Hindlimb muscle (tissue), 1 donor: Measurements from ENCODE around the gene TEX22. TPM values are rescaled to one million over a fixed set of nuclear protein-coding genes. Genes with fewer than 3 reads are reported as not detected.
A peak's percentile ranks its signal among the peaks of the same experiment; 100 is the strongest.

Experiments used
- DNase-seq: peaks from one replicate; pipeline ENCODE4 v3.0.0-alpha.2; 2013
- polyA plus RNA-seq: library from polyadenylated mRNA; unstranded; fragments of 120-200 nt; gene quantifications from one replicate; pipeline ENCODE4 v1.2.1, GENCODE V29; 2013; ENCODE audit not compliant: insufficient read length

The TEX22 gene
- polyA plus RNA-seq, 1 donor = 0.56 TPM

DNA sequence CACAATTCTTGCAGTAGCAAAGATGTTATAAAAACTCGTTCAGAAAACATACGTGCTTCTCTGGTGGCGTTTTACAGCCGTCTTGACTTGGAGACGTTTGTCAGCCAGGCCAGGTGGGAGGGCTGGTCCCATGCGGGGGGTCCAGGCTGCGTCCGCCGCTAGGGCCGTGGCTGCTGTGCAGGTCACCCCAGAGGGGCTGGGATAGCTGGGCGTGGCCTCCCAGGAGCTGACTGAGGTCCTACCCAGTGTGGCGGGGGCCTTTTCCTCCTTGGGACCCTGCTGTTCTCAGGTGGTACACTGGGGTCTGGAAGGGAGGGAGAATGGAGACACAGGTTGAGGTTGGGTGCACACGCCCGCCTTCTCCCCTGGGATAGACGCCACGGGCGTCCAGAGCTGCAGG lies 46.5 kb downstream of the TEX22 start:
- DNase-seq = no peak

DNA sequence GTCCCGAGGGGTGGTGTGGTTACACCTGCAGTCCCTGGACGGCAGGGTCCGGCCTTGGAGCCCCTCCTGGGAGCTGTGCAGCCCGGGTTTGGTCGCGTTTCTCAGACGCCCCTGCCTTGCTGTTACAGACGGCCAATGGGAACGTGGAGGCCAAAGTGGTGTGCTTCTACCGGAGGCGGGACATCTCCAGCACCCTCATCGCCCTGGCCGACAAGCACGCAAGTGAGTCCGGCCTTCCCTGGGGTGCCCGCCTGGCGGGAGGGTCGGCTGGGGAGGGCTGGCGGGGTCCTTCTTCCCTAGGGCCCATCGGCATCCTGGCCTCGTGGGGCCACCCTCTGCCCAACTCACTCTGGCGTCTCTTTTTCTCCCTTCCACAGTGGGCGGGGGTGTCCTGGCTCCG lies 47.0 kb downstream of the TEX22 start:
- no peak for DNase-seq

- DNase-seq = no peak
Observed at GRCh38 chr14:105445901-105446845, 47.8 kb downstream of the TEX22 start.

- no peak for DNase-seq
Observed at GRCh38 chr14:105446971-105447370, 48.6 kb downstream of the TEX22 start.

DNA sequence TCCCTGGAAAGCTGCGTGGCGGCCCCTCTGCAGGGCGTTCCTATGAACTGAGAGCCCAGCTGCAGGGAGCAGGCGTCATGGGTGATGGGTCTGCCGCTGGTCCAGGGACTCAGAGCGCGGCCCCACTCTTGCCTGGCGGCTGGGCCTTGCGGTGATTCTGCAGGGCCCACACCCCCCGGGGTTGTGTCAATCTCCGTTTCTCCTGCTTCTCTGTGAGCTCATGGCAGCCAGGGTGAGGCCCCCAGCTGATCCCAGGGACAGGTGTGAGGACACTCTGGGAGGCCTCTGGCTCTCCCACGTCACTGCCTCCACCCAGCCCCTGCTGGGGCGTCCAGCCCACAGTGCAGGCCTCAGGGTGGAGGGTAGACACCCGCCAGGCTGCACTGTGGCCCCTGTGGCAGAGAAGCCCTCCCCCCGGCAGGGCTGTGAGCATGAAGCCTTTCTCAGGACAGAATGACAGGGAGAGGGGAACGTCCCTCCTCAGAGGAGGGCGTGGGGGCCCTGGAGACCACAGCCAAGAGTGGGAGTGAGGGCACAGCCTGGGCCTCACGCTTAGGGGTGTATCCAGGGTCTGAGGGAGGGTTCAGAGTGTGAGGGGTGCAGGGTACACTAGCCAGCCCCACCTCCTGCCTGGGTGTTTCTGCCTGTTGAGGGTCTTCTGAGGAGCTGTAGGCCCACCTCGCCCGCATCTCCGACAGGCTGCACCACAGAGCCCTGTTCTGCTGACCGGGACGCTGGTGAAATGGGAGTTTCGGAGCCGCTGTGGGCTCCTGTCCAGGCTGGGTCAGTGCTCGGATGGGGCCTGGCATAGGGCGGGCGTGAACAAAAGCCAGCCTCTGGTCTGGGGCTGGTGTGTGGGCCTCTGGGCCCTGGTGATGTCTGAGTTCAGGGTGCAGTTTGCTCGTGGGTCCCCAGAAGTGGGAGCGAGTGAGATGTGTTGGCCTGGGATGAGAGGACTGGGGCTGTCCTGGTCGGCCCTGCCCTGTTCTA lies 49.6 kb downstream of the TEX22 start:
- no peak for DNase-seq

DNA sequence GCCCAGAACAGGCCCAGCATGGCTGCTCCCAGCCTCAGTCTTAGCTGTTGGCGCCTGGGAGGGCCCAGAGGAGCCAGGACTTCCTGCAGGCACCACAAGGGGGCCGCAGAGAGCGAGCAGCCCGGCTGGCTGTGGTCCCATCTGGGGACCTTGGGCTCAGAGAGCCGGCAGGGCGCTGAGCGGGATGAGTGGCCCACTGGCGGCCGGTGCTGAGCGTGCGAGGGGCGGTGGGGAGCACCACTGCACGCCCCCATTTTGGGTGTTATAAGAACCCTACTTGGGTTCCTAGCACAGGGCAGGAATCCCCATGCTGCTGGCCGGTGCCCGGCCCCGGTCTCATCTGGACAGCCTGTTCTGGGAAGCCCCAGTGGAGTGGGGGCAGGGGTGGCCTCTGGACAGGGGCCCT lies 50.4 kb downstream of the TEX22 start:
- peak; percentile 77 for DNase-seq

DNA sequence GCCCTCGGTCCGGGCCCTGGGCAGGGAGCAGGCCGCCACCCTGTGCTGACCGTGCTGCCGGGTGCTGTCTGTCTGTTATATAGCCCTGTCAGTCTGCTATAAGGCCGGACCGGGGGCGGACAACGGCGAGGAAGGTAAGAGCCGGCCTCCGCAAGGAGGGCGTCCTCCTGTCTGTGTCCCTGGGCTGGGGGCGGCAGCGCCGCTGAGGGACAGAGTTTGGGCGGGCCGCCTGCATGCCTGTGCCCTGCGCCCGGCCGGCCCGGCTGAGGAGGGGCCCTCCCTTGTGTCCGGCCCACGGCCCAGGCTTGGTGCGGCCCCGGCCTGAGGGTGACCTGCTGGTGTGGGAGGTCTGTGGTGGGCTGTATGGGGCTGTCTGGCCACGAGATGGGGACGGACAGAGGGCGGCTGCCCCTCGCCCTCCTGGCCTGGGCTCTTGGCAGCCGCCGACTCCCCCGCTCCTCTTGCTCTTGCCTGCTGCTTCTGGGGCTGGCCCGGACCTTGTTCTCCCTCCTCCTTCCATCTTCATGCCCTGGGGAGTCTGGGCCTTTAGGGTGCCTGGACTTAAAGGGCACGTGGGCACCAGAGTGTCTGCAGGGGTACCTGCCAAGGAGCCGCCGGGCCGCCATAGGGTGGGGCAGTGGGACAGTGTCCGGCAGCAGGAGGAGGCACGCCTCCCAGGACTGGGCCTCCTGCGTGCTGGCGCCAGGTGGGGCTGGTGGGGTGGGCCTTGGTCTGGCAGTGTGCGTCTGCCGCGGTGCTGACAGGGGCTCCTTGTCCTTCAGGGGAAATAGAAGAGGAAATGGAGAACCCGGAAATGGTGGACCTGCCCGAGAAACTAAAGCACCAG lies 51.2 kb downstream of the TEX22 start:
- DNase-seq = no peak

GRCh38 chr14:105450123-105450505 lies 51.8 kb downstream of the TEX22 start:
- DNase-seq = no peak

DNA sequence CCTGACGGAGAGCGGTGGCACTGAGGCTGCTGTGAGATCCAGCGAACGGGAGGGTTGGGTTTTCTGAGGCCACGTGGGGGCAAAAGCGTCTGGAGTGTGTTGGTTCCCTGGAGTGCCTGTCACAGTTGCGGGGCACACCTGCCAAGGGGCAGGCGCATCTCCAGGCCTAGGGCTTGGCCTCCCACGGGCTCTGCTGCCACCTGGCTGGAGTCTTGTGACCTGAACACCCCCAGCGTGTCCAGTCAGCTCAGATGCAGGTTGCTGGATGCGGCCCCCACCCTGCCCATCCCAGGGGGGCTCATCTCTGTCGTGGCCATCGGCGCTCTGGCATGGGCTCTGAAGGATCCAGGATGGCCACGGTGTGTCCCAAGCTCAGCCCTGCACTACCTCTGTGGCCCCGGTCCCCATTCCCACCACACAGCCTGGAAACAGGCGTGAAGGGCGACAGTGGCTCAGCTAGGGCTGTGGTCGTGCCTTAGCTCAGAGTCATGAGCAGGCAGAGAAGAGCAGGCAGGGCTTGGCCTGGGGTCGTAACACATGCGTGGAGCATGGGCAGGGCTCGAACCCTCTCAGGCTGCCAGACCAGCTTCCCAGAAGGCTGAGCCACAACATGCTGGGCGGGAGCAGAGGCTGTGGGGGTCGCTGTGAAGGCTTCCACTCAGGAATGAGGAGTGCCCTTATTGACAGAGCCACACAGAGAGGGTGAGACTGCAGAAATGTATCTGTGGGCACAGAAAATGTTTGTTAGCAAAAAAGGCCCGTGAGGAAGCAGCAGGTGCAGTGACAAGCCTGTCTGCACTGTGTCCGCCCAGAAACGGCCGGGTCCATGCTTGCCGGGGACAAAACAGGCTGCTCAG lies 52.8 kb downstream of the TEX22 start:
- no peak for DNase-seq

GRCh38 chr14:105452963-105453362 lies 54.6 kb downstream of the TEX22 start:
- DNase-seq = no peak

GRCh38 chr14:105453847-105454246 lies 55.5 kb downstream of the TEX22 start:
- DNase-seq = no peak

DNA sequence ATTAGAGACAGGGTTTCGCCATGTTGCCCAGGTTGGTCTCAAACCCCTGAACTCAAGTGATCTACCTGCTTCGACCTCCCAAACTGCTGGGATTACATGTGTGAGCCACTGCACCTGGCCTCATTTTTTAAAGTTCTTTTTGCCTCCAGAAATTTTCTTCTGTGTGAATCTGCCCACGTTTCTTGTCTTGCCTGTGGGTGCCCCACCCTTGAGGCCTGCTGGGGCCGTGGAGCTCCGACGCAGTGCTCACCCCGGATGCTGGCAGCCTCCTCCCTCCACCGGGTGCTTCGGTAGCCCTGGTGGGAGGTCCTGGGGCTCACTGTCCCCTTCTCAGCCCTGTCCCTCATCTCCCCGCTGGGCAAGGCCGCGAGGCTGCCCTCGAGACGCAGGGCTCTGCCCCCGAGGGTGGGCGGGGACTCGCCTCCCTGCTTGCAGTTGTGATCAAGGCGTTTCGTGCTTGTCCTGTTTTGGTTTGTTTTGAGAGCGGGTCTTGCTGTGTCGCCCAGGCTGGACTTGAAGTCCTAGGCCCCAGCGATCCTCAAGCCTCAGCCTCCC lies 56.8 kb downstream of the TEX22 start:
- DNase-seq = no peak

- DNase-seq = no peak
Observed at GRCh38 chr14:105455766-105456660, 57.7 kb downstream of the TEX22 start.

DNA sequence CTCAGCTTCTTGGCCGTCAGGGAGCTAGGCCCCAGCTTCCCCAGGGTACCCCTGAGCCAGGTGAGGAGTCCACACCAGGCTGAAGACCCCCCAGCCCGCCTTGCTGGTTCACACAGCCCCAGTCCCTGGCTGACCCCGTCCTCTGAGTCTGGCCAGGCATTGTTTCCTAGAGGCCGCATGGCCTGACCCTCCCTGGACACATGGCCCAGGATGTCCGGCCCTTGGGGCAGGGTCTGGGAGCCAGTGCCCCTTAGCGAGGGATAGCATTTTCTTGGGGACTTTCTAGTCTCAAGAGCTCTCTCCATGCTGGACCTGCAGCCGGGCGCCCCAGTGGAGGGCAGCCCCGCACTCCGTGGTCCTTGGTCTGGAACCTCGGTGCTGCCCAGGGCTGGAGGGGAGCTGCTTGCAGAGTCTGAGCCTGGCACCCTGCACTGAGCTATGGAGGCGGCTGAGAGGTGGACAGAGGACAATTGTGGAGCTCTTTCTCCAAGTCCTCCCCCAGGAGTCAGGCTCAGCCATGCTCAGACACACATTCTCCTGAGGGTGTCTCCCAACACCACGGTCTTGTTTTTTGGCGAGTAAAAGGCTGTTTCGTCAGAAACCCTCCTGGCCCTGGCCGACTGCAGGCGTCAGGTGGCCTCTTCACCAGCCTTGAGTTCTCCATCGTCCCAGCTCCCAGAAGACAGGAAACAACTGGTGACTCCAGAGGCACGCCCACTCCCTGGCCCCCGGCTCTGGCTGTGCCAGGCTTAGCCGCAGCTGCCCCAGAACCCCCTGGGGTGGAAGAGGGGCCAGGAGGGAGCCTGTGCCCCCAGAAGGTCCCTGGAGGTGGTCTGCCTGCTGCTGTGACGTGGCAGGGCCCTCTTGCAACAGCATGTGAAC lies 58.6 kb downstream of the TEX22 start:
- no peak for DNase-seq

GRCh38 chr14:105458010-105458409 lies 59.7 kb downstream of the TEX22 start:
- no peak for DNase-seq

DNA sequence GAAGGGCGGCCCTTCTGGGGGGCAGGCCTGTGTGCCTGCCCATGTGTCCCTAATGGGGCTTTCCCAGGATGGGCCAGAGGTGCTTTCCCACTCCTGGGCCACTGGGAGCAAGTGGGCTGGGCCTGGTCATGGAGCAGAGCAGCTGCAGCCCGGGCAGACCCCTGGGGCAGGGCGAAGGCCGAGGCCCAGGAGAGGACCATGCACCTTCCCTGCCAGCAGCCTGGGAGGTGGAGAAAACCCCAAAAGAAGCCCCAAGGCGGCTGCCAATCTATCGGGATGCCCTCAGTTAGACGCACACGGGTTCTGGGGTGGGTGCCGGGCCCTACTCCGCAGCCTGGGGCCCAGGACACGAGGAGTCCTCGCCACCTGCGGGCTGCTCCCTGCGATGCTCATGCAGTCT lies 60.2 kb downstream of the TEX22 start:
- DNase-seq = no peak

DNA sequence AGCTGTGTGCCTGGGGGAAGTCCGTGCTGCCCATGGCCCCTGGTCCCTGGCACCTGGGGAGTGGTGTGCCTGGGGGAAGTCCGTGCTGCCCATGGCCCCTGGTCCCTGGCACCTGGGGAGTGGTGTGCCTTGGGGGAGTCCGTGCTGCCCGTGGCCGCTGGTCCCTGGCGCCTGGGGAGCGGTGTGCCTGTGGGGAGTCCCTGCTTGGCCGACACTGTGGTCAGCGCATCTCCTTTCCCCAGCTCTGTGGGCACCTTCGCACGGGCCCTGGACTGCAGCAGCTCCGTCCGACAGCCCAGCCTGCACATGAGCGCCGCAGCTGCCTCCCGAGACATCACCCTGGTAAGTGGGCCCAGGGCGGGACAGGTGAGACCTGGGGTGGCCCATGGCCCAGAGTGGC lies 61.8 kb downstream of the TEX22 start:
- no peak for DNase-seq

DNA sequence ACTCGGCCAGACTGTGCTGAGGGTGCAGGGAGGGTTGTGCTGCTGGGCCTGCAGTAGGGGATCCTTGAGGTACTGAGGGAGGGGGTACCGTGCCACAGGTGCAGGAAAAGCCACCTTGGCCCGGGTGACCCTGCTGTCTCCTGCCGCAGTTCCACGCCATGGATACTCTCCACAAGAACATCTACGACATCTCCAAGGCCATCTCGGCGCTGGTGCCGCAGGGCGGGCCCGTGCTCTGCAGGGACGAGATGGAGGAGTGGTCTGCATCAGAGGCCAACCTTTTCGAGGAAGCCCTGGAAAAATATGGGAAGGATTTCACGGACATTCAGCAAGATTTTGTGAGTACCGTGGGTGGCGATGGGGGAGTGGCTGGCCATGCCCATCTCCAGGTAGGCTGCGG lies 62.3 kb downstream of the TEX22 start:
- no peak for DNase-seq

GRCh38 chr14:105461903-105462302 lies 63.6 kb downstream of the TEX22 start:
- no peak for DNase-seq
